ENCODE data around the gene USE1. TPM values are rescaled to one million over a fixed set of nuclear protein-coding genes. Genes with fewer than 3 reads are reported as not detected.

Gene USE1
- total and polyA plus RNA-seq, 9 of the 15 experiments (the other 6 are each of a cell fraction or from before 2014, with no cell fraction given): 17.3 to 52.4 (median 34.0) TPM

DNA sequence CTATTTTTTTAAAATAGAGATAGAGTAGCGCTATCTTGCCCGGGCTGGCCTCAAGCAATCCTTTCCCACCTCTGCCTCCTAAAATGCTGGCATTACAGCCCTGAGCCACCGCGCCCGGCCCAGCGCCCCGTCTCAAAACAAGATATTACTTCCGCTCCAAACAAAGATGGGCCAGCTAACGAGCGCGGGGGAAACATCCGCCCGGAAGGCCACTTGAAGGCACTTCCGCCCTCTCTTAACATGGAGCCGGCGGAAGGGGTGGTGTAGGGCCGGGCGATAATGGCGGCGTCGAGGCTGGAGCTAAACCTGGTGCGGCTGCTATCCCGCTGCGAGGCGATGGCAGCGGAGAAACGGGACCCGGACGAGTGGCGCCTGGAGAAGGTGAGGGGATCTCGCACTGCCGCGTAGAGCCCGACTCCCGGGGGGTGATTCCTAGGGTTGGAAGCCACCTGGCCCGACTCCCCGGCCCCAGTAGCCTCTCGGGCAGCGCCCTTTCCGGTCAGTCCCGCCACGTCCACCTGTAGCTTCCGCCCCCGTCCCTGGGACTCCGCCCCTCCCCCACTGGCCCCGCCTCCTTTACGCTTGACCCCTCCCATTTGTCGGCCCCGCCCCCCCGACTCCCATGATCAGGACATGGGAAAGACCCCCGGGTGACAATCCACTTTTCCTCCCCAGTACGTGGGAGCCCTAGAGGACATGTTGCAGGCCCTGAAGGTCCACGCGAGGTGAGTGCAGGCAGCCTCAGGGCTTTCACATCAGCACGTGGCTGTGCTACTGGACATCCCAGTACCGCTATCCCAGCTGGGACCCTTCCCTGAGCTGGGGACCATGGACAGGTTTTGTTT, at the start of gene USE1 (continued):
- TF ChIP-seq NFE2 (IDR thresholded peaks at IDR 0.05; ENCODE audit: low read depth) (no peak), CTBP1 (IDR thresholded peaks at IDR 0.05; ENCODE audit: borderline replicate concordance) (peak; percentile 76), KAT7 (CRISPR knock-in tag; IDR thresholded peaks at IDR 0.05; ENCODE audit: borderline replicate concordance) (0 out of 2 replicates have a peak, but pooled peaks have one; percentile 46), KLF1 (tag; IDR thresholded peaks at IDR 0.05) (peak; percentile 88), FIP1L1 (IDR thresholded peaks at IDR 0.05; ENCODE audit: low read depth, low read length, poor library complexity, severe bottlenecking) (peak; percentile 80), PTBP1 (IDR thresholded peaks at IDR 0.05; ENCODE audit: low read depth, low read length) (no peak), PTRF (tag; IDR thresholded peaks at IDR 0.05) (no peak), ZNF75A (CRISPR knock-in tag; IDR thresholded peaks at IDR 0.05) (no peak), HOXB6 (CRISPR knock-in tag; IDR thresholded peaks at IDR 0.05; ENCODE audit: borderline replicate concordance) (no peak), PHB2 (IDR thresholded peaks at IDR 0.05; ENCODE audit: low read depth) (no peak), ARID2 (IDR thresholded peaks at IDR 0.05) (no peak), GATAD2B (IDR thresholded peaks at IDR 0.05; ENCODE audit: borderline replicate concordance) (no peak; the same call in 1 of the 2 replicates), BRCA1 (IDR thresholded peaks at IDR 0.05) (no peak), BRCA1 (CRISPR knock-in tag; IDR thresholded peaks at IDR 0.05) (no peak), ZSCAN29 (IDR thresholded peaks at IDR 0.05) (no peak), ZNF79 (CRISPR knock-in tag; IDR thresholded peaks at IDR 0.05; ENCODE audit: low read depth) (no peak)
- TF ChIP-seq, protein P1, sequence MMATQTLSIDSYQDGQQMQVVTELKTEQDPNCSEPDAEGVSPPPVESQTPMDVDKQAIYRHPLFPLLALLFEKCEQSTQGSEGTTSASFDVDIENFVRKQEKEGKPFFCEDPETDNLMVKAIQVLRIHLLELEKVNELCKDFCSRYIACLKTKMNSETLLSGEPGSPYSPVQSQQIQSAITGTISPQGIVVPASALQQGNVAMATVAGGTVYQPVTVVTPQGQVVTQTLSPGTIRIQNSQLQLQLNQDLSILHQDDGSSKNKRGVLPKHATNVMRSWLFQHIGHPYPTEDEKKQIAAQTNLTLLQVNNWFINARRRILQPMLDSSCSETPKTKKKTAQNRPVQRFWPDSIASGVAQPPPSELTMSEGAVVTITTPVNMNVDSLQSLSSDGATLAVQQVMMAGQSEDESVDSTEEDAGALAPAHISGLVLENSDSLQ (IDR thresholded peaks at IDR 0.05): peak; percentile 46
- TF ChIP-seq, protein P2, sequence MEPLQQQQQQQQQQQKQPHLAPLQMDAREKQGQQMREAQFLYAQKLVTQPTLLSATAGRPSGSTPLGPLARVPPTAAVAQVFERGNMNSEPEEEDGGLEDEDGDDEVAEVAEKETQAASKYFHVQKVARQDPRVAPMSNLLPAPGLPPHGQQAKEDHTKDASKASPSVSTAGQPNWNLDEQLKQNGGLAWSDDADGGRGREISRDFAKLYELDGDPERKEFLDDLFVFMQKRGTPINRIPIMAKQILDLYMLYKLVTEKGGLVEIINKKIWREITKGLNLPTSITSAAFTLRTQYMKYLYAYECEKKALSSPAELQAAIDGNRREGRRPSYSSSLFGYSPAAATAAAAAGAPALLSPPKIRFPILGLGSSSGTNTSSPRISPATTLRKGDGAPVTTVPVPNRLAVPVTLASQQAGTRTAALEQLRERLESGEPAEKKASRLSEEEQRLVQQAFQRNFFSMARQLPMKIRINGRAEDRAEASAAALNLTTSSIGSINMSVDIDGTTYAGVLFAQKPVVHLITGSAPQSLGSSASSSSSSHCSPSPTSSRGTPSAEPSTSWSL (CRISPR knock-in tag; IDR thresholded peaks at IDR 0.05; ENCODE audit: borderline replicate concordance): no peak
- TF ChIP-seq, protein P3, sequence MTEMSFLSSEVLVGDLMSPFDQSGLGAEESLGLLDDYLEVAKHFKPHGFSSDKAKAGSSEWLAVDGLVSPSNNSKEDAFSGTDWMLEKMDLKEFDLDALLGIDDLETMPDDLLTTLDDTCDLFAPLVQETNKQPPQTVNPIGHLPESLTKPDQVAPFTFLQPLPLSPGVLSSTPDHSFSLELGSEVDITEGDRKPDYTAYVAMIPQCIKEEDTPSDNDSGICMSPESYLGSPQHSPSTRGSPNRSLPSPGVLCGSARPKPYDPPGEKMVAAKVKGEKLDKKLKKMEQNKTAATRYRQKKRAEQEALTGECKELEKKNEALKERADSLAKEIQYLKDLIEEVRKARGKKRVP (CRISPR knock-in tag; IDR thresholded peaks at IDR 0.05): no peak
- TF ChIP-seq, protein P4, sequence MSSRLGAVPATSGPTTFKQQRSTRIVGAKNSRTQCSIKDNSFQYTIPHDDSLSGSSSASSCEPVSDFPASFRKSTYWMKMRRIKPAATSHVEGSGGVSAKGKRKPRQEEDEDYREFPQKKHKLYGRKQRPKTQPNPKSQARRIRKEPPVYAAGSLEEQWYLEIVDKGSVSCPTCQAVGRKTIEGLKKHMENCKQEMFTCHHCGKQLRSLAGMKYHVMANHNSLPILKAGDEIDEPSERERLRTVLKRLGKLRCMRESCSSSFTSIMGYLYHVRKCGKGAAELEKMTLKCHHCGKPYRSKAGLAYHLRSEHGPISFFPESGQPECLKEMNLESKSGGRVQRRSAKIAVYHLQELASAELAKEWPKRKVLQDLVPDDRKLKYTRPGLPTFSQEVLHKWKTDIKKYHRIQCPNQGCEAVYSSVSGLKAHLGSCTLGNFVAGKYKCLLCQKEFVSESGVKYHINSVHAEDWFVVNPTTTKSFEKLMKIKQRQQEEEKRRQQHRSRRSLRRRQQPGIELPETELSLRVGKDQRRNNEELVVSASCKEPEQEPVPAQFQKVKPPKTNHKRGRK (tag; IDR thresholded peaks at IDR 0.05): no peak
- TF ChIP-seq, protein P5, sequence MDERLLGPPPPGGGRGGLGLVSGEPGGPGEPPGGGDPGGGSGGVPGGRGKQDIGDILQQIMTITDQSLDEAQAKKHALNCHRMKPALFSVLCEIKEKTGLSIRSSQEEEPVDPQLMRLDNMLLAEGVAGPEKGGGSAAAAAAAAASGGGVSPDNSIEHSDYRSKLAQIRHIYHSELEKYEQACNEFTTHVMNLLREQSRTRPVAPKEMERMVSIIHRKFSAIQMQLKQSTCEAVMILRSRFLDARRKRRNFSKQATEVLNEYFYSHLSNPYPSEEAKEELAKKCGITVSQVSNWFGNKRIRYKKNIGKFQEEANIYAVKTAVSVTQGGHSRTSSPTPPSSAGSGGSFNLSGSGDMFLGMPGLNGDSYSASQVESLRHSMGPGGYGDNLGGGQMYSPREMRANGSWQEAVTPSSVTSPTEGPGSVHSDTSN (CRISPR knock-in tag; IDR thresholded peaks at IDR 0.05; ENCODE audit: low read depth): no peak
- TF ChIP-seq, protein P5 (tag; conservative IDR thresholded peaks at IDR 0.05; ENCODE audit: low read depth): no peak

Data from K562 (cell line).